Urinary bladder (tissue), 4 donors: ENCODE results near the gene GPR39. TPM values are rescaled to one million over a fixed set of nuclear protein-coding genes. Genes with fewer than 3 reads are reported as not detected.

Source experiments
- DNase-seq: peaks from one replicate; pipeline ENCODE4 v3.0.0-alpha.2; 2015; ENCODE audit errors: extremely low spot score
- H3K27ac ChIP-seq: one replicate; pipeline ENCODE4 v1.5.1; 2013; ENCODE audit warnings: low read depth, mild to moderate bottlenecking, moderate library complexity
- H3K36me3 ChIP-seq: one replicate; pipeline ENCODE4 v1.6.1; 2013; ENCODE audit warnings: mild to moderate bottlenecking, moderate library complexity; ENCODE audit not compliant: insufficient read depth
- H3K4me1 ChIP-seq: one replicate; pipeline ENCODE4 v1.6.1; 2013; ENCODE audit warnings: mild to moderate bottlenecking, moderate library complexity; ENCODE audit not compliant: insufficient read depth
- H3K4me3 ChIP-seq: one replicate; pipeline ENCODE4 v1.5.1; 2013; ENCODE audit warnings: low read depth, low read length
- WGBS: extraction: QIAGEN DNeasy Blood & Tissue Kit; methylation state at CpG from one replicate; pipeline ENCODE4 v1.1.7; 2013; 5-methylcytosine and 5-hydroxymethylcytosine counted together
- polyA plus RNA-seq: library from polyadenylated mRNA; stranded (reverse); fragments of 200-250 nt; gene quantifications from one replicate; pipeline ENCODE4 v1.2.3, GENCODE V29; 2013
- total RNA-seq: library from RNA; depleted of rRNA; stranded (reverse); fragments of >200 nt; gene quantifications from one replicate; pipeline ENCODE4 v1.2.3, GENCODE V29; 2014
- donor health status: healthy with polysubstance abuse.
- donor health status: healthy.

GPR39 gene
- total and polyA plus RNA-seq, 2 donors, result 1.4 to 3.2 TPM

DNA sequence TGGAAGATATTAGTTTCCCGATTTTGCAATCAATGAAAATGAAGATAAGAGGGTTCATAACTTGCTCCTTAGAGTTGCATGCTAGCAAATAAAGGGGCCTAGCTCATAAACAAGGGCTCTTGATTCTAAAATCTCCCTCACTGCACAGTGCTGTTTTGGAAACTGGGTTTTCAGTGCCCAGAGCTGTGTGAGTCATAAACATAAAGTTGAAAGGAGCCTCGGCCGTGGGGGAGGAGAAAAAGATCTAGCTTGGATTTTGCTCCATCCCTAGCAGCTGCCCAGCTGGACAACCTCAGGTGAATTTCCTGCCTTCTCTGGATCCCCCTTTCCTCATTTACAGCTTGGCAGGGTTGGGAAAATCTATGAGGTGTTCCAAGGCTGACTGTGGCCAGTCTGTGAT, 210.9 kb downstream of the GPR39 start:
- DNase-seq, result no peak
- Histone ChIP-seq H3K27ac (no peak overlapping the region), H3K4me1 (no peaks in the 10 kb centered on the region), H3K36me3 (no peaks in the 10 kb centered on the region), H3K4me3 (no peak overlapping the region)
- WGBS, result 68% methylated on average over 3 of the region's 3 CpGs

DNA sequence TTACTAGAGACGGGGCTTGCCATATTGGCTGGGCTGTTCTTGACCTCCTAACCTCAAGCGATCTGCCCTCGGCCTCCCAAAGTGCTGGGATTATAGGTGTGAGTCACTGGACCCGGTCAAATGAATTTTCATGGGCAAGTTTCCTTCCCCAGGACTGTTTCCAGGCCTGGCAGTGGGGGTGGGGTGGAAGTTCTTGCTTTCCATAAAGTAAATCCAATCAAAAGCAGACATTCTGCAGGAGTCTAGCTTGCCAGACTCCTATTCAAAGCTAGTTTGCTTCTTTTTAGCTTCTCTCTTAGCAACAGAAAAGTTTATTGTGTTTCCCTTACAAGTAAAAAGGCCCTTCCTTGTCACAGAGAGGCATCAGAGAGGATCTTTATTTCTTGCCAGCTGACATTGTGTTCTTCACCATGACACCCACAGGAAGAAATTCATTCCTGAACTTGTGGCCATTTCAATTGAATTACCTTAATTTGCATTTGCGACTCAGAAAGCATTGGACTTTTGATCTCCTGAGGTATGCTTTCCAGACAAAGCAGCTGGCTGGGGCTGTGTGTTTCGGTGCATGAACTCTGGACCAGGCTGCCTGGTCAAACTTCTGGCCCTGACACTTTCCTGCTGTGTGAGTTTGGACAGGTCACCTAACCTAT, 215.5 kb downstream of the GPR39 start:
- Histone ChIP-seq H3K4me1 (no peaks in the 10 kb centered on the region), H3K36me3 (no peaks in the 10 kb centered on the region), H3K27ac (no peak overlapping the region), H3K4me3 (no peak overlapping the region)
- no peak for DNase-seq
- WGBS, result 36% methylated on average over 6 of the region's 6 CpGs

GRCh38 chr2:132633635-132634034, 217.0 kb downstream of the GPR39 start:
- Histone ChIP-seq H3K27ac (no peak overlapping the region), H3K4me3 (no peak overlapping the region), H3K36me3 (no peaks in the 10 kb centered on the region), H3K4me1 (no peaks in the 10 kb centered on the region)
- WGBS, result 93% methylated on average over 2 of the region's 2 CpGs
- no peak for DNase-seq

DNA sequence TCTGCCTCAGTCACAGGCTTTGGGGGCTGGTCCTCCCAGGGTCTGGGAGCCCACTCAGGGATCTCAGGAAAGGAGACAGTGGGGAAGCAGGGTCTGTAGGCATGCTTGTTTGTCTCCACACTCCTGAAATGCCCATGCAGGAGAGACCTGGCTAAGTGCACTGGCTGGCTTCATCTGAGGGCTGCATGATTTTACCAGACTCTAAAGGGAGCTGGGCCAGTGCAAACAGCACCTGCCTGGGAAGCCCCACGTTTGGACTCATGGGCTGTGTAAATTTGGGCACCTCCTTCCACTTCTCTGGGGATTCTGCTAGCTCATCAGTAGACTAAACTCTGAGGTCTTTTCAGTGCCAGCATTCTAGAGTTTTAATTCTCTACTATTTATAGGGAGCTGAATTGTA, 219.7 kb downstream of the GPR39 start:
- H3K36me3 ChIP-seq, result no peaks in the 10 kb centered on the region
- no peak for DNase-seq
- no peak overlapping the region for H3K27ac ChIP-seq
- no peaks in the 10 kb centered on the region for H3K4me1 ChIP-seq
- 26% methylated on average over 1 of the region's 1 CpG for WGBS
- no peak overlapping the region for H3K4me3 ChIP-seq

- H3K4me3 ChIP-seq, result no peak overlapping the region
- no peaks in the 10 kb centered on the region for H3K36me3 ChIP-seq
- H3K27ac ChIP-seq, result no peak overlapping the region
- WGBS, result 78% methylated on average over 5 of the region's 5 CpGs
- no peaks in the 10 kb centered on the region for H3K4me1 ChIP-seq
- no peak for DNase-seq
Measured at GRCh38 chr2:132638313-132639040, 221.9 kb downstream of the GPR39 start.

- no peak for DNase-seq
Measured at GRCh38 chr2:132640116-132640515, 223.5 kb downstream of the GPR39 start.

DNA sequence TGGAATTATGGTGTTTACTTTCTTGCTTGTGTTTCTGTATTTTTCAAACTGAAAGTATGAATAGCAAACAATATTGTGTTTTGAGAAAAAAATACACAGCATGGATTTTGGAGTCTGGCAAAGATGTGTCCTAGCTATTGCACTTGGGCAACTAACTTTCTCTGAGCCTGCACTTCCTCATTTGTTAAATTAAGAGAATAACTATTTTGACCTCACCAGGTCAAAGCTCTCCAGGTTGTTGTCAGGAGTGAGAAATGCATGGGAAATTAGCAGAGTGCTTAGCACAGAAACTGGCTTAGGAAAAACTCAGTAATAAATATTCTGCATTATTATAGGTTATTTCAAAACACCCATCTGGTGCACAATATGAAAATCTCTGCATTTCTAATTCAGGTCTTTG, 225.2 kb downstream of the GPR39 start:
- Histone ChIP-seq H3K4me3 (no peak overlapping the region), H3K4me1 (no peaks in the 10 kb centered on the region), H3K27ac (no peak overlapping the region), H3K36me3 (no peaks in the 10 kb centered on the region)
- DNase-seq, result no peak

More at GRCh38 chr2:132640116-132640515, 223.5 kb downstream of the GPR39 start:
- Histone ChIP-seq H3K4me1 (no peaks in the 10 kb centered on the region), H3K36me3 (no peaks in the 10 kb centered on the region), H3K4me3 (no peak overlapping the region), H3K27ac (no peak overlapping the region)

- Histone ChIP-seq H3K4me1 (no peaks in the 10 kb centered on the region), H3K27ac (no peak overlapping the region), H3K4me3 (no peak overlapping the region), H3K36me3 (no peaks in the 10 kb centered on the region)
- 66% methylated on average over 2 of the region's 2 CpGs for WGBS
- DNase-seq, result no peak
Measured at GRCh38 chr2:132642415-132642814, 225.8 kb downstream of the GPR39 start.

GRCh38 chr2:132645176-132645575, 228.6 kb downstream of the GPR39 start:
- DNase-seq, result no peak
- H3K27ac ChIP-seq, result no peak overlapping the region
- 87% methylated on average over 35 of the region's 35 CpGs for WGBS
- H3K4me3 ChIP-seq, result no peak overlapping the region
- no peaks in the 10 kb centered on the region for H3K4me1 ChIP-seq
- no peaks in the 10 kb centered on the region for H3K36me3 ChIP-seq

DNA sequence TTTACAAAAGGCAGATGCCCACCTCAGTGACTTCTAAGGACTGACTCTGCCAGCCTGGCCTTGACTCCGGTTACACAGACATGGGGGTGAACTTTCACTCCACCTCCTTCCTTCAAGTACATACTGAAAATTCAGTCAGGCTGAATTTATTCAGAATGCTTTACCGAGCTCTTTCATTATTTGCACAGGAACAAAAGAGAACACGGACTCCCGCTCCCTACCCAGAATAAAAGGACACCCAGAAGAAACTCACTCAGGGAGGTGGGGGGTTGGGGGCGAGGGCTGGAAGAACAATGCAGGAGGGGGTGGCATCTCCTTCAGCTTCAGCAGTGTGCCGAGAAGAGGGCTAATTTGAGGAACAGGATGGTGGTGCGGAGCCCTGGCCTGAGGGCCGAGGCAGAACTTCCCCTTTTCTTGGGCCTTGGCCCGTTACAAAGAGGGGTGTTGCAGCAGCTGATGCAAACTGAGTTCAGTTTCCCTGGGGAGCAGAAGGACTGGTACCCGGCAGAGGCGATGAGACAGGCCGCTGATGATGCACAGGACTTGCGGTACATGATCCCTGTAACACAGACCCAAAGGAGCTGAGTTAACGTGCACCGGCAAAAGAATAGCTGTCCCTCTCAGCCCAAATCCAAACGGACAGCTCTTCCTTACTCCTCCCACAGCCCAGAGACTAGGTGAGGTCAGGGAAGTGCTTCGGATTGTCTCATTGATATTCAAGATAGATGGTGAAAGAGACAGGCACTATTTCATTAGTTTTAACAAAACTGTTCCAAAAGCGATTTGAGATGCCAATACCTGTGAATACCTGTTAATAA, 229.3 kb downstream of the GPR39 start:
- H3K36me3 ChIP-seq, result no peaks in the 10 kb centered on the region
- no peaks in the 10 kb centered on the region for H3K4me1 ChIP-seq
- H3K4me3 ChIP-seq, result no peak overlapping the region
- WGBS, result 80% methylated on average over 18 of the region's 18 CpGs
- H3K27ac ChIP-seq, result no peak overlapping the region
- DNase-seq, result no peak

DNA sequence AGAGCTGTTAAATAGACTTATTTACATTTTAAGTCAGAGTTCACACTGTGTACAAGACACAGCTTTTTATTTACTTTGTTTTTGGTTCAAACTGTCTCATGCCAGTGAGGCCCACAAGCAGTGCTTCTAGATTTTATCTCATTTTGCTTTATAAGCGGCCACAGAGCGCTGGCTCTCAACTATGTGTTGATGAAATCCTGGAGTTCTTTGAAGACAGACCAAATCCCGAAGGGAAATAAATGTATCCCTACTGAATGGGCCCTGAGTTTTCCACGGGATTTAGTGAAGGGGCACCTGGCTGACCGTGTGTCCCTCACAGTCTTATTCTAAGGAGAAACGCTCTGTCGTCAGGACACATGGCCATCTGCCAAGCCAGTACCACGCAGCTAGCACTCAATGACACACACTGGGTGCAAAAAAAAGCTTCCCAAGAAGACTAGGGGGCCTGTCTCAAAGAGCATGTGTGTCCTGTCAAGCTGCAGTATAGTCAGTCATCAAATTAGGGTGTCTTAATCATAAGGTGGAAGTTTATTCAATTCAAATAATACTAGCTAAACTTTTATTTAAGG, 230.0 kb downstream of the GPR39 start:
- no peak for DNase-seq
- H3K4me1 ChIP-seq, result no peaks in the 10 kb centered on the region
- H3K4me3 ChIP-seq, result no peak overlapping the region
- whole genome bisulfite sequencing, result 50% methylated on average over 8 of the region's 8 CpGs
- no peak overlapping the region for H3K27ac ChIP-seq
- no peaks in the 10 kb centered on the region for H3K36me3 ChIP-seq

GRCh38 chr2:132651115-132652045, 234.8 kb downstream of the GPR39 start:
- DNase-seq, result no peak
- 67% methylated on average over 12 of the region's 12 CpGs for WGBS

DNA sequence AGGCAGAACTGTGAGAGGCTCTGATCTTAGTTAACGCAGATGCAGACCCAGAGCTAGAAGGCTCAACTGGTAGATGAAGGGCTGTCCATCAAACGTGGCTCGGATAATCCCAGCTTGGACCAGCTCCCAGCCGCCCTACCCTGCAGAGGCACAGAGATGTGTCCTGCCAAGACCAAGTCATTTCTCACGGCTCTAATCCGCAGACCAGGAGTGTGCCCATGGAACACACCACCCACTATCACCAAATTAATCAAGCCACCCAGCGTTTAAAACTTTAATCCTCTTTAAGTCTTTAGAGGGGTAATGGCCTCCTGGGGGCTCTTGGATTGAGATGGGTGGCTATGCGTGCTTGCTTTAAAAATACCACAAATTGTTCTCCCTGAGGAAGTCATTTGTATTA, 235.9 kb downstream of the GPR39 start:
- no peaks in the 10 kb centered on the region for H3K36me3 ChIP-seq
- WGBS, result 79% methylated on average over 8 of the region's 8 CpGs
- DNase-seq, result no peak
- no peak overlapping the region for H3K27ac ChIP-seq
- H3K4me1 ChIP-seq, result no peaks in the 10 kb centered on the region
- H3K4me3 ChIP-seq, result no peak overlapping the region

More at GRCh38 chr2:132651115-132652045, 234.8 kb downstream of the GPR39 start:
- Histone ChIP-seq H3K36me3 (no peaks in the 10 kb centered on the region), H3K4me1 (no peaks in the 10 kb centered on the region), H3K4me3 (no peak overlapping the region), H3K27ac (no peak overlapping the region)
